BJ (cell line): Measurements from ENCODE around the gene BTG4. TPM values are rescaled to one million over a fixed set of nuclear protein-coding genes. Genes with fewer than 3 reads are reported as not detected.

ENCODE experiments used
- CTCF ChIA-PET: fragments of 350-600 bp; formaldehyde crosslinking; extraction: SDS; loops from one replicate; lab custom pipeline; 2021; ENCODE audit warnings: antibody characterized with exemption, inconsistent platforms; lab: Yijun Ruan, JAX
- POLR2A ChIA-PET: fragments of 300-600 bp; sonication (Branson Sonifier 250); formaldehyde crosslinking; extraction: SDS; loops from one replicate; lab custom pipeline; 2021; ENCODE audit warnings: antibody characterized with exemption; lab: Charles Lee
- DNase-seq: peaks from one replicate; pipeline ENCODE4 v3.0.0-alpha.2; 2011; ENCODE audit warnings: low read depth
- H3K27me3 ChIP-seq: 2 replicates; pipeline ENCODE4 v1.6.0; 2011; ENCODE audit warnings: low read length; ENCODE audit not compliant: control insufficient read depth, insufficient read depth
- H3K36me3 ChIP-seq: 2 replicates; pipeline ENCODE4 v1.5.1; 2011; ENCODE audit warnings: low read length; ENCODE audit not compliant: control insufficient read depth, insufficient read depth
- H3K4me3 ChIP-seq: 2 replicates; pipeline ENCODE4 v1.5.1; 2011; ENCODE audit warnings: low read depth, mild to moderate bottlenecking, control low read depth, low read length
- polyA plus RNA-seq: library from polyadenylated mRNA; depleted of rRNA; stranded (reverse); fragments of >200 nt; gene quantifications from 2 replicates; pipeline ENCODE4 v1.2.3, GENCODE V29; 2011
- TF ChIP-seq, protein P1 (sequence below): IDR thresholded peaks from 2 replicates; pipeline ENCODE4 v1.5.1; 2011; ENCODE audit warnings: low read depth, mild to moderate bottlenecking, control low read depth, inconsistent platforms, low read length, moderate library complexity; ENCODE audit not compliant: insufficient read depth

The BTG4 gene
- polyA plus RNA-seq, 1 experiment: not detected

GRCh38 chr11:111448831-111449557 lies 63.2 kb downstream of the BTG4 start:
- DNase-seq: no peak
- TF ChIP-seq, protein P1, sequence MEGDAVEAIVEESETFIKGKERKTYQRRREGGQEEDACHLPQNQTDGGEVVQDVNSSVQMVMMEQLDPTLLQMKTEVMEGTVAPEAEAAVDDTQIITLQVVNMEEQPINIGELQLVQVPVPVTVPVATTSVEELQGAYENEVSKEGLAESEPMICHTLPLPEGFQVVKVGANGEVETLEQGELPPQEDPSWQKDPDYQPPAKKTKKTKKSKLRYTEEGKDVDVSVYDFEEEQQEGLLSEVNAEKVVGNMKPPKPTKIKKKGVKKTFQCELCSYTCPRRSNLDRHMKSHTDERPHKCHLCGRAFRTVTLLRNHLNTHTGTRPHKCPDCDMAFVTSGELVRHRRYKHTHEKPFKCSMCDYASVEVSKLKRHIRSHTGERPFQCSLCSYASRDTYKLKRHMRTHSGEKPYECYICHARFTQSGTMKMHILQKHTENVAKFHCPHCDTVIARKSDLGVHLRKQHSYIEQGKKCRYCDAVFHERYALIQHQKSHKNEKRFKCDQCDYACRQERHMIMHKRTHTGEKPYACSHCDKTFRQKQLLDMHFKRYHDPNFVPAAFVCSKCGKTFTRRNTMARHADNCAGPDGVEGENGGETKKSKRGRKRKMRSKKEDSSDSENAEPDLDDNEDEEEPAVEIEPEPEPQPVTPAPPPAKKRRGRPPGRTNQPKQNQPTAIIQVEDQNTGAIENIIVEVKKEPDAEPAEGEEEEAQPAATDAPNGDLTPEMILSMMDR: no peak
- Histone ChIP-seq H3K4me3 (no peak overlapping the region), H3K27me3 (no peaks in the 10 kb centered on the region; the same call in 1 of the 2 replicates), H3K36me3 (no peaks in the 10 kb centered on the region)
- ChIA-PET CTCF (interaction anchor here (1.3 to 3.6 kb wide), 2 partner anchors 164 to 165 kb away, joined by 4 to 87 read pairs; no protein-coding TSS in a partner anchor), POLR2A (no interaction called here)

DNA sequence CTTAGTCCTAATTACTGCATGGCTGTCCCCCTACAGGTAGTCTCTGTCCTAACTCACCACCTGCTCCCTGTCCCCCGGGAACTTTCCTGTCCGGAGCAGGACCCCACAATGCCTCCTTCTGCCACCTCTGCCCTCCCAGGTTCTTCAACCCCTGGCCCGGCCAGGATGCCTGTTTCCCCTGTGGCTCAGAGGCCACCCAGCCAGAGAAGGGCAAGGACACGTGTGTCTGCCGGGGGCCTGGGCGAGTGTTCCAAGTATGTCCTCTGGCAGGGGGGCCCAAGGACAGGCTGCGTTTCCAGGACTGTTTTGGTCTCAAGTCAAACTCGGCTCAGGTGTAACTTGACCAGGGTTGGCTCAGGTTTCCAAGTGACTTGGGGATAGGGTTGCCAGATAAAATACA lies 63.8 kb downstream of the BTG4 start:
- TF ChIP-seq, protein P1: no peak
- POLR2A ChIA-PET: no interaction called here

DNA sequence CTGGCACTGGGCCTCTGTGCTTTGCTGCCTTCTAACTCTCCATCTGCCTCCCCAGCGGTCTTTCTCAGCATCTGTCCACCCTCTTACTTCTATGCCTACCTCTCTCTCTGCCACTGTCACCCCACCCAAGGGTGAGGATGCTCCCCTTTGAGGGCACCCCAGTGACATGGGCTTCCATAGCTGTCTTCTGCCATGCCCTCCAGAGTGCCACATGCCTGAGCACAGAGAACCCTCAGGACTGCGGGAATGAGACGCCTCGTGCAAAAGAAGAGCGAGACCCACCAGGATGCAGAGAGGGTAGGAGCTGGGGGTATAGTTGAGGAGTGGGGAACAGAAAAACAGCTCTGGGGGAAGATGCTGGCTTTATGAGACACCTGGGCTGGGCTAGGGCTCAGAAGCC lies 64.3 kb downstream of the BTG4 start:
- Histone ChIP-seq H3K4me3 (no peak overlapping the region), H3K36me3 (no peaks in the 10 kb centered on the region), H3K27me3 (no peaks in the 10 kb centered on the region; the same call in 1 of the 2 replicates)
- POLR2A ChIA-PET: no interaction called here
- CTCF ChIA-PET: interaction anchor here (0.8 to 3.6 kb wide), 5 partner anchors 8 to 163 kb away, joined by 3 to 87 read pairs (median 8); no protein-coding TSS in a partner anchor
- no peak for DNase-seq
- TF ChIP-seq, protein P1: no peak

More for the DNA sequence above, 63.8 kb downstream of the BTG4 start:
- CTCF ChIA-PET: interaction anchor here (0.8 to 3.6 kb wide), 3 partner anchors 7 to 164 kb away, joined by 3 to 87 read pairs (median 13); no protein-coding TSS in a partner anchor
- no peak for DNase-seq
- no peaks in the 10 kb centered on the region; the same call in 1 of the 2 replicates for H3K27me3 ChIP-seq
- H3K36me3 ChIP-seq: no peaks in the 10 kb centered on the region
- no peak overlapping the region for H3K4me3 ChIP-seq

DNA sequence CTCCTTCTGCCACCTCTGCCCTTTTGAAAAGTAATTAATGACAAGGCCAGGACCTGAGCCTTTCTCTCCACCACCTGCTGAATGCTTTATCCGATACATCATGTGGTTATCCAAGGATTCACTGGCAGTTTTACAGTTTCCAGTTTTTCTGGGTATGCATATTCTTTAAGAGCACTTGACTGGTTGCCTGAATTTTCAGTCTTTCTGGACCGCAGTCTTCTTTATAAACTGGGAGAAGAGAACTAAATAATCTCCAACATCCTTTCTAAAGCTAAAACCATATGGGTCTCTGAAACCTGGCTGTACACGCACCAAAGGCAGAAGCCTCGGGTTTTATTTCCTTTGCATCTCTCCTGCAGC lies 65.1 kb downstream of the BTG4 start:
- TF ChIP-seq, protein P1: no peak
- ChIA-PET CTCF (interaction anchor here (0.7 to 3.6 kb wide), 28 partner anchors 9 to 1015 kb away, joined by 3 to 87 read pairs (median 4); no protein-coding TSS in a partner anchor), POLR2A (no interaction called here)
- no peak overlapping the region for H3K4me3 ChIP-seq
- no peak for DNase-seq
- H3K36me3 ChIP-seq: no peaks in the 10 kb centered on the region
- H3K27me3 ChIP-seq: no peaks in the 10 kb centered on the region; the same call in 1 of the 2 replicates

DNA sequence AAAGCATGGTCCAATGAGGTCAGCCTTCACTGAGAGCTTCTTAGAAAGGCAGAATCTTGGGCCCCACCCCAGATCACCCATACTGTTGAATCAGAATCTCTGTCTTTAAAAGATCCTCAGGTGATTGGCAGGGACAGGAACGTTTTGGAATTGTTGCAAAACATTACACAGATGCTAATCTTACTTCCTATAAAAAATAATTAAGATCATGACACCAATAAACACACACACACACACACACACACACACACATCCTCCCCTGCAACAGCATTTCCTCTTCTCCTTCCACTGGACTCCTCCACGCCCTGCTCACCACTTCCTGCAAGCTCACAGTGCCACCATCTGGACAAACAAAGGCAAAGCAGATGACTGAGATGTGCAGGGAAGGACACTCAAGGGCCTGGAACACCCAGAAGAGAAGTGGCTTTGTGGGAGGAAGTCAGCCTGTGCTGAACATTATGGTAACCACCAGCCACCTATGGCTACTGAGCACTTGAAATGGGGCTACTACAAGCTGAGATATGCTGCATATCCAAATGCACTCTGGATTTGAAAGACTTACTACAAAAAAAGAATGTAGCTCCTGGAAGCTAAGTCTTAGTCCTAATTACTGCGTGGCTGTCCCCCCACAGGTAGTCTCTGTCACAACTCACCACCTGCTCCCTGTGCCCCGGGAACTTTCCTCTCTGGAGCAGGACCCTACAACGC lies 65.6 kb downstream of the BTG4 start:
- Histone ChIP-seq H3K27me3 (no peaks in the 10 kb centered on the region; the same call in 1 of the 2 replicates), H3K36me3 (no peaks in the 10 kb centered on the region), H3K4me3 (no peak overlapping the region)
- TF ChIP-seq, protein P1: peak; percentile 91
- CTCF ChIA-PET: interaction anchor here (0.7 to 3.6 kb wide), 34 partner anchors 9 to 1014 kb away, joined by 3 to 87 read pairs (median 4); partner anchors contain the start of gene POU2AF3
- POLR2A ChIA-PET: no interaction called here
- no peak for DNase-seq
